ENCODE measurements around the gene SYNPO.

The SYNPO gene

GRCh38 chr5:150640311-150641005 lies at the start of gene SYNPO:
SYNPO (plus strand) TSS chr5:150640660; CDS start chr5:150648276, 7,616 bp downstream.
- DNase-seq: no peak

- peak; percentile 38 for DNase-seq
Observed at GRCh38 chr5:150590979-150591695, 49.3 kb upstream of the SYNPO start.

GRCh38 chr5:150593593-150593992 lies 46.9 kb upstream of the SYNPO start:
- DNase-seq: no peak

GRCh38 chr5:150593996-150594395 lies 46.5 kb upstream of the SYNPO start:
- DNase-seq: no peak

- DNase-seq: no peak
Observed at GRCh38 chr5:150595466-150596031, 44.9 kb upstream of the SYNPO start.

- no peak for DNase-seq
Observed at GRCh38 chr5:150596313-150596712, 44.1 kb upstream of the SYNPO start.

- no peak for DNase-seq
Observed at GRCh38 chr5:150596826-150597225, 43.6 kb upstream of the SYNPO start.

GRCh38 chr5:150598006-150598405 lies 42.5 kb upstream of the SYNPO start:
- no peak for DNase-seq

- DNase-seq: no peak
Observed at GRCh38 chr5:150598821-150599273, 41.6 kb upstream of the SYNPO start.

- no peak for DNase-seq
Observed at GRCh38 chr5:150599281-150599680, 41.2 kb upstream of the SYNPO start.

GRCh38 chr5:150599917-150600511 lies 40.4 kb upstream of the SYNPO start:
- no peak for DNase-seq

GRCh38 chr5:150600616-150601490 lies 39.6 kb upstream of the SYNPO start:
- DNase-seq: no peak

GRCh38 chr5:150601491-150602345 lies 38.7 kb upstream of the SYNPO start:
- no peak for DNase-seq

- no peak for DNase-seq
Observed at GRCh38 chr5:150603052-150603451, 37.4 kb upstream of the SYNPO start.

- no peak for DNase-seq
Observed at GRCh38 chr5:150603491-150603890, 37.0 kb upstream of the SYNPO start.

- DNase-seq: no peak
Observed at GRCh38 chr5:150604010-150604409, 36.5 kb upstream of the SYNPO start.

- DNase-seq: no peak
Observed at GRCh38 chr5:150604894-150605440, 35.5 kb upstream of the SYNPO start.

GRCh38 chr5:150605546-150605945 lies 34.9 kb upstream of the SYNPO start:
- no peak for DNase-seq

GRCh38 chr5:150606476-150606875 lies 34.0 kb upstream of the SYNPO start:
- no peak for DNase-seq

GRCh38 chr5:150607105-150607504 lies 33.4 kb upstream of the SYNPO start:
- no peak for DNase-seq

GRCh38 chr5:150607991-150608390 lies 32.5 kb upstream of the SYNPO start:
- DNase-seq: no peak
